H1 (cell line): ENCODE measurements around the gene UBE2O. TPM values are rescaled to one million over a fixed set of nuclear protein-coding genes. Genes with fewer than 3 reads are reported as not detected.

Source experiments
- MAFK ChIP-seq: IDR thresholded peaks from 2 replicates; pipeline ENCODE4 v1.6.1; 2012; ENCODE audit warnings: low read depth, mild to moderate bottlenecking, improper control_type of control experiment, low read length
- RNF2 ChIP-seq: fragments of 200-900, 300-1000 bp; sonication (generic); IDR thresholded peaks from 2 replicates; pipeline ENCODE4 v1.7.1; 2016; ENCODE audit warnings: borderline replicate concordance, low read depth, mild to moderate bottlenecking, antibody characterized with exemption, low read length; ENCODE audit not compliant: poor library complexity, severe bottlenecking; ENCODE audit errors: missing control alignments
- SAP30 ChIP-seq: fragments of 300-600 bp; sonication (generic); IDR thresholded peaks from 2 replicates; pipeline ENCODE4 v1.7.1; 2012; ENCODE audit warnings: low read length, moderate library complexity, mild to moderate bottlenecking, inconsistent platforms; ENCODE audit not compliant: insufficient read depth, insufficient replicate concordance
- SIN3A ChIP-seq, 2 experiments: IDR thresholded peaks in 1 of 2; conservative IDR thresholded peaks in 1 of 2; 2 replicates each; pipeline ENCODE4 v1.6.1; 2011 to 2012; ENCODE audit warnings: low read length in 2 of 2, improper control_type of control experiment in 1 of 2, low read depth in 1 of 2, mild to moderate bottlenecking in 1 of 2
- TAF7 ChIP-seq: optimal IDR thresholded peaks from 2 replicates; pipeline ENCODE3; 2011; ENCODE audit warnings: low read depth, mild to moderate bottlenecking, inconsistent platforms, low read length, moderate library complexity, borderline replicate concordance
- ZNF274 ChIP-seq: IDR thresholded peaks from 2 replicates; pipeline ENCODE4 v1.7.0; 2012; ENCODE audit warnings: low read length, borderline replicate concordance; ENCODE audit errors: extremely low read depth
- polyA plus RNA-seq, 7 experiments: library from polyadenylated mRNA; depleted of rRNA in 3 of 7; stranded (reverse) in 5 of 7; unstranded in 2 of 7; fragments of >200 nt in 5 of 7; fragments of 200-250 nt in 2 of 7; gene quantifications; 1 replicate in 5 of 7; 2 replicates in 1 of 7; 4 replicates in 1 of 7; pipeline versions ENCODE4 v1.2.1 to v1.2.3, GENCODE V29; 2011 to 2013; ENCODE audit warnings: missing spikeins in 2 of 7, mixed read lengths in 2 of 7
- total RNA-seq: library from RNA; stranded (reverse); fragmentation: NEBNext Ultra II Directional; extraction: Animal tissue kit (Norgen Biotek cat#: 25700); gene quantifications from 2 replicates; pipeline ENCODE4 v1.2.1, GENCODE V29; 2021
- TF ChIP-seq, protein P1 (sequence below): fragments of 300-600 bp; sonication (generic); IDR thresholded peaks from 2 replicates; pipeline ENCODE4 v1.7.1; 2012; ENCODE audit warnings: low read length, moderate library complexity, mild to moderate bottlenecking, inconsistent platforms; ENCODE audit not compliant: insufficient replicate concordance
- TF ChIP-seq, protein P2 (sequence below): IDR thresholded peaks from 2 replicates; pipeline ENCODE4 v1.6.1; 2012; ENCODE audit warnings: low read length, inconsistent platforms

UBE2O gene
- total and polyA plus RNA-seq, 2 of the 8 experiments (the other 6 are each of a cell fraction or from before 2014, with no cell fraction given), result 24.4 to 63.0 TPM

DNA sequence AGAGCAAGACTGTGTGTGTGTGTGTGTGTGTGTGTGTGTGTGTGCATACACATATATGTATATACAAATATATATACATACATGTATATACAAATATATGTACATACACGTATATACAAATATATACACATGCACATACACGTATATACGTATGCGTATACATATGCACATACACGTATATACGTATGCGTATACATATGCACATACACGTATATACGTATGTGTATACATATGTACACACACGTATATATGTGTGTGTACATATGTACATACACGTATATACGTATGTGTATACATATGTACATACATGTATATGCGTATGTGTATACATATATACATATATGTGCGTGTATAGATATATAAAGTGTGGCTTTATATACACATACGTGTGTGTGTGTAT is 37.2 kb downstream of the UBE2O start (continued):
- TF ChIP-seq, protein P1, sequence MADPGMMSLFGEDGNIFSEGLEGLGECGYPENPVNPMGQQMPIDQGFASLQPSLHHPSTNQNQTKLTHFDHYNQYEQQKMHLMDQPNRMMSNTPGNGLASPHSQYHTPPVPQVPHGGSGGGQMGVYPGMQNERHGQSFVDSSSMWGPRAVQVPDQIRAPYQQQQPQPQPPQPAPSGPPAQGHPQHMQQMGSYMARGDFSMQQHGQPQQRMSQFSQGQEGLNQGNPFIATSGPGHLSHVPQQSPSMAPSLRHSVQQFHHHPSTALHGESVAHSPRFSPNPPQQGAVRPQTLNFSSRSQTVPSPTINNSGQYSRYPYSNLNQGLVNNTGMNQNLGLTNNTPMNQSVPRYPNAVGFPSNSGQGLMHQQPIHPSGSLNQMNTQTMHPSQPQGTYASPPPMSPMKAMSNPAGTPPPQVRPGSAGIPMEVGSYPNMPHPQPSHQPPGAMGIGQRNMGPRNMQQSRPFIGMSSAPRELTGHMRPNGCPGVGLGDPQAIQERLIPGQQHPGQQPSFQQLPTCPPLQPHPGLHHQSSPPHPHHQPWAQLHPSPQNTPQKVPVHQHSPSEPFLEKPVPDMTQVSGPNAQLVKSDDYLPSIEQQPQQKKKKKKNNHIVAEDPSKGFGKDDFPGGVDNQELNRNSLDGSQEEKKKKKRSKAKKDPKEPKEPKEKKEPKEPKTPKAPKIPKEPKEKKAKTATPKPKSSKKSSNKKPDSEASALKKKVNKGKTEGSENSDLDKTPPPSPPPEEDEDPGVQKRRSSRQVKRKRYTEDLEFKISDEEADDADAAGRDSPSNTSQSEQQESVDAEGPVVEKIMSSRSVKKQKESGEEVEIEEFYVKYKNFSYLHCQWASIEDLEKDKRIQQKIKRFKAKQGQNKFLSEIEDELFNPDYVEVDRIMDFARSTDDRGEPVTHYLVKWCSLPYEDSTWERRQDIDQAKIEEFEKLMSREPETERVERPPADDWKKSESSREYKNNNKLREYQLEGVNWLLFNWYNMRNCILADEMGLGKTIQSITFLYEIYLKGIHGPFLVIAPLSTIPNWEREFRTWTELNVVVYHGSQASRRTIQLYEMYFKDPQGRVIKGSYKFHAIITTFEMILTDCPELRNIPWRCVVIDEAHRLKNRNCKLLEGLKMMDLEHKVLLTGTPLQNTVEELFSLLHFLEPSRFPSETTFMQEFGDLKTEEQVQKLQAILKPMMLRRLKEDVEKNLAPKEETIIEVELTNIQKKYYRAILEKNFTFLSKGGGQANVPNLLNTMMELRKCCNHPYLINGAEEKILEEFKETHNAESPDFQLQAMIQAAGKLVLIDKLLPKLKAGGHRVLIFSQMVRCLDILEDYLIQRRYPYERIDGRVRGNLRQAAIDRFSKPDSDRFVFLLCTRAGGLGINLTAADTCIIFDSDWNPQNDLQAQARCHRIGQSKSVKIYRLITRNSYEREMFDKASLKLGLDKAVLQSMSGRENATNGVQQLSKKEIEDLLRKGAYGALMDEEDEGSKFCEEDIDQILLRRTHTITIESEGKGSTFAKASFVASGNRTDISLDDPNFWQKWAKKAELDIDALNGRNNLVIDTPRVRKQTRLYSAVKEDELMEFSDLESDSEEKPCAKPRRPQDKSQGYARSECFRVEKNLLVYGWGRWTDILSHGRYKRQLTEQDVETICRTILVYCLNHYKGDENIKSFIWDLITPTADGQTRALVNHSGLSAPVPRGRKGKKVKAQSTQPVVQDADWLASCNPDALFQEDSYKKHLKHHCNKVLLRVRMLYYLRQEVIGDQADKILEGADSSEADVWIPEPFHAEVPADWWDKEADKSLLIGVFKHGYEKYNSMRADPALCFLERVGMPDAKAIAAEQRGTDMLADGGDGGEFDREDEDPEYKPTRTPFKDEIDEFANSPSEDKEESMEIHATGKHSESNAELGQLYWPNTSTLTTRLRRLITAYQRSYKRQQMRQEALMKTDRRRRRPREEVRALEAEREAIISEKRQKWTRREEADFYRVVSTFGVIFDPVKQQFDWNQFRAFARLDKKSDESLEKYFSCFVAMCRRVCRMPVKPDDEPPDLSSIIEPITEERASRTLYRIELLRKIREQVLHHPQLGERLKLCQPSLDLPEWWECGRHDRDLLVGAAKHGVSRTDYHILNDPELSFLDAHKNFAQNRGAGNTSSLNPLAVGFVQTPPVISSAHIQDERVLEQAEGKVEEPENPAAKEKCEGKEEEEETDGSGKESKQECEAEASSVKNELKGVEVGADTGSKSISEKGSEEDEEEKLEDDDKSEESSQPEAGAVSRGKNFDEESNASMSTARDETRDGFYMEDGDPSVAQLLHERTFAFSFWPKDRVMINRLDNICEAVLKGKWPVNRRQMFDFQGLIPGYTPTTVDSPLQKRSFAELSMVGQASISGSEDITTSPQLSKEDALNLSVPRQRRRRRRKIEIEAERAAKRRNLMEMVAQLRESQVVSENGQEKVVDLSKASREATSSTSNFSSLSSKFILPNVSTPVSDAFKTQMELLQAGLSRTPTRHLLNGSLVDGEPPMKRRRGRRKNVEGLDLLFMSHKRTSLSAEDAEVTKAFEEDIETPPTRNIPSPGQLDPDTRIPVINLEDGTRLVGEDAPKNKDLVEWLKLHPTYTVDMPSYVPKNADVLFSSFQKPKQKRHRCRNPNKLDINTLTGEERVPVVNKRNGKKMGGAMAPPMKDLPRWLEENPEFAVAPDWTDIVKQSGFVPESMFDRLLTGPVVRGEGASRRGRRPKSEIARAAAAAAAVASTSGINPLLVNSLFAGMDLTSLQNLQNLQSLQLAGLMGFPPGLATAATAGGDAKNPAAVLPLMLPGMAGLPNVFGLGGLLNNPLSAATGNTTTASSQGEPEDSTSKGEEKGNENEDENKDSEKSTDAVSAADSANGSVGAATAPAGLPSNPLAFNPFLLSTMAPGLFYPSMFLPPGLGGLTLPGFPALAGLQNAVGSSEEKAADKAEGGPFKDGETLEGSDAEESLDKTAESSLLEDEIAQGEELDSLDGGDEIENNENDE, result no peak
- TF ChIP-seq MAFK (no peak), TAF7 (no peak), SAP30 (no peak), ZNF274 (no peak), SIN3A (conservative IDR thresholded peaks at IDR 0.05 in 1 of 2, IDR thresholded peaks at IDR 0.05 in 1 of 2; ENCODE audit: low read depth in 1 of 2, low read length in 2 of 2) (no peak), RNF2 (no peak)
- TF ChIP-seq, protein P2, sequence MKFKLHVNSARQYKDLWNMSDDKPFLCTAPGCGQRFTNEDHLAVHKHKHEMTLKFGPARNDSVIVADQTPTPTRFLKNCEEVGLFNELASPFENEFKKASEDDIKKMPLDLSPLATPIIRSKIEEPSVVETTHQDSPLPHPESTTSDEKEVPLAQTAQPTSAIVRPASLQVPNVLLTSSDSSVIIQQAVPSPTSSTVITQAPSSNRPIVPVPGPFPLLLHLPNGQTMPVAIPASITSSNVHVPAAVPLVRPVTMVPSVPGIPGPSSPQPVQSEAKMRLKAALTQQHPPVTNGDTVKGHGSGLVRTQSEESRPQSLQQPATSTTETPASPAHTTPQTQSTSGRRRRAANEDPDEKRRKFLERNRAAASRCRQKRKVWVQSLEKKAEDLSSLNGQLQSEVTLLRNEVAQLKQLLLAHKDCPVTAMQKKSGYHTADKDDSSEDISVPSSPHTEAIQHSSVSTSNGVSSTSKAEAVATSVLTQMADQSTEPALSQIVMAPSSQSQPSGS, result no peak
